ENCODE results near the gene UBE2S. TPM values are rescaled to one million over a fixed set of nuclear protein-coding genes. Genes with fewer than 3 reads are reported as not detected.
"Not testable (repeated sequence)": the region's sequence is repeated elsewhere in the genome, so short reads cannot be mapped to it uniquely, and the experiment has no call there.

The UBE2S gene
- total RNA-seq (2013; cell fraction: nucleolus; rRNA removed), result 9.4 and 10.2 TPM in 2 replicates
- 517 and 640 TPM in 2 replicates for total RNA-seq (2014; rRNA removed)
- 58.9 and 67.6 TPM in 2 replicates for total RNA-seq (2014; rRNA removed; fragmentation: Illumina TruSeq; extraction: Trizol)
- total RNA-seq (2021), result 258 and 260 TPM in 2 replicates
- 9.6 TPM for polyA plus RNA-seq (2011; ENCODE audit: low read depth)
- 46.6 and 82.3 TPM in 2 replicates for polyA plus RNA-seq (2011; rRNA removed)
- polyA plus RNA-seq (2011; cell fraction: cytosol; rRNA removed), result 101 and 131 TPM in 2 replicates
- 105 and 115 TPM in 2 replicates for polyA plus RNA-seq (2011; cell fraction: nucleus; rRNA removed)
- polyA plus RNA-seq (2012), result 64.8 and 111 TPM in 2 replicates
- polyA plus RNA-seq (2014; fragmentation: Illumina TruSeq; extraction: Trizol), result 20.6 and 105 TPM in 2 replicates
- polyA plus RNA-seq (2014; fragmentation: Nextera tagmentation; extraction: Ambion mirVana), result 1 to 10 TPM; 2.3 to 5.1 TPM
- 149 and 769 TPM in 2 replicates for polyA plus RNA-seq (2014; rRNA removed)
- 100 to 1,000 TPM; 323 to 417 TPM for polyA plus RNA-seq (2016; fragmentation: Nextera tagmentation; extraction: Ambion mirVana)
- polyA minus RNA-seq (2011; rRNA and poly(A)+ RNA removed), result 29.6 and 57.1 TPM in 2 replicates
- 70.9 and 83.8 TPM in 2 replicates for polyA minus RNA-seq (2011; cell fraction: cytosol; rRNA and poly(A)+ RNA removed)
- 10.4 and 21.0 TPM in 2 replicates for polyA minus RNA-seq (2011; cell fraction: nucleus; rRNA and poly(A)+ RNA removed)
- percentile 89 among the genes with signal in this experiment for Bru-seq, nascent RNA
- BruChase-seq, experiment 1, labeled RNA remaining after a 6-hour chase, result percentile 83 among the genes with signal in this experiment
- BruChase-seq, experiment 2, labeled RNA remaining after a 2-hour chase, result percentile 78 among the genes with signal in this experiment
- long read RNA-seq, experiment 1, transcript UBE2S-201 (4 exons, 2,548 nt), result major isoform, 11 of 12 reads
- long read RNA-seq, experiment 1, partial matches to known transcripts, result 0 of 12 reads
- long read RNA-seq, experiment 1, other reads (novel, unspliced or antisense), result 1 of 12 reads
- long read RNA-seq, experiment 2, partial matches to known transcripts, result 1 of 2 reads
- long read RNA-seq, experiment 2, other reads (novel, unspliced or antisense), result 1 of 2 reads

DNA sequence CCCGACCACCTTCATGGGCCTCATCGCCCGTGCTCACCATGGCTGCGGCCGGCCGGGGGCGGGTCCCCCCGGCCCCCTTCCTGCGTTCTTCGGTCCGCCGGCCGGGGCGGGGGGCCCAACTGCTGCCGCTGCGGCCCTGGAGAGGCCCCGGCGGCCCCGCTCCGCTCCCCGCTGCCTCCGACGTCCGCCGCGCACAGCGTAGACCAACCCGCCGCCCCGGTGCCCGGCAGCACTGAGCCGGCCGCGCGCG is at the start of gene UBE2S:
Gene UBE2S, minus strand, starts transcription at position 239 of the 250 bp plus-strand sequence. Its CDS starts 199 bp downstream, at position 40.
- not testable (repeated sequence) for FAIRE-seq
- TF ChIP-seq, protein P1, sequence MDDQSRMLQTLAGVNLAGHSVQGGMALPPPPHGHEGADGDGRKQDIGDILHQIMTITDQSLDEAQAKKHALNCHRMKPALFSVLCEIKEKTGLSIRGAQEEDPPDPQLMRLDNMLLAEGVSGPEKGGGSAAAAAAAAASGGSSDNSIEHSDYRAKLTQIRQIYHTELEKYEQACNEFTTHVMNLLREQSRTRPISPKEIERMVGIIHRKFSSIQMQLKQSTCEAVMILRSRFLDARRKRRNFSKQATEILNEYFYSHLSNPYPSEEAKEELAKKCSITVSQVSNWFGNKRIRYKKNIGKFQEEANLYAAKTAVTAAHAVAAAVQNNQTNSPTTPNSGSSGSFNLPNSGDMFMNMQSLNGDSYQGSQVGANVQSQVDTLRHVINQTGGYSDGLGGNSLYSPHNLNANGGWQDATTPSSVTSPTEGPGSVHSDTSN (IDR thresholded peaks at IDR 0.05; ENCODE audit: insufficient replicate concordance, low read depth, low read length), result peak; percentile 14
- TF ChIP-seq POU2F2 (IDR thresholded peaks at IDR 0.05; ENCODE audit: borderline replicate concordance, low read depth, low read length) (peak; percentile 93), ZBED1 (IDR thresholded peaks at IDR 0.05; ENCODE audit: borderline replicate concordance) (peak; percentile 35; the same call in 1 of the 2 replicates), RB1 (IDR thresholded peaks at IDR 0.05; ENCODE audit: borderline replicate concordance) (peak; percentile 73; the same call in 1 of the 2 replicates), ZBTB11 (CRISPR knock-in tag; IDR thresholded peaks at IDR 0.05) (peak; percentile 47; the same call in 1 of the 2 replicates), KLF5 (IDR thresholded peaks at IDR 0.05; ENCODE audit: partially characterized antibody) (peak; percentile 84), ZNF592 (IDR thresholded peaks at IDR 0.05) (peak; percentile 64; the same call in 1 of the 2 replicates), IKZF1 (conservative IDR thresholded peaks at IDR 0.05) (peak; percentile 55; the same call in 1 of the 2 replicates), STAT1 (conservative IDR thresholded peaks at IDR 0.05) (peak; percentile 87; the same call in 1 of the 2 replicates)

More for the DNA sequence above, at the start of gene UBE2S:
- H3K27me3 ChIP-seq (replicated peaks in 1 of 2; ENCODE audit: control insufficient read depth in 2 of 2, insufficient read depth in 2 of 2, low read length in 1 of 2); BruUV-seq (replicated peaks); DNase-seq (ENCODE audit: low read depth, low spot score); H3K9me3 ChIP-seq (replicated peaks; ENCODE audit: control insufficient read depth, insufficient read depth, low read length); H4K20me1 ChIP-seq (ENCODE audit: control insufficient read depth, insufficient read depth); intact Hi-C loops (cut with micrococcal nuclease; ENCODE audit: unreplicated experiment); CTCF ChIA-PET; in situ Hi-C loops (cut with MboI): not testable (repeated sequence)
- Histone ChIP-seq H3K4me1 (ENCODE audit: control insufficient read depth, insufficient read depth, low read length) (peaks cover 20% of the 10 kb centered on the region), H3K9ac (ENCODE audit: control insufficient read depth, insufficient read depth, low read length) (peak within 1 kb of the TSS; percentile 93), H2AFZ (ENCODE audit: control insufficient read depth, low read depth, low read length) (peak within 1 kb of the TSS; percentile 96), H3K4me3 (peak within 1 kb of the TSS; percentile 93), H3K36me3 (ENCODE audit: control insufficient read depth in 2 of 2, insufficient read depth in 2 of 2, low read length in 1 of 2) (peaks cover 6 to 13% of the 10 kb centered on the region in 2 experiments; a peak in 3 of 4 replicates), H3K79me2 (ENCODE audit: control insufficient read depth, insufficient read depth, low read length) (peaks cover 41% of the 10 kb centered on the region), H3K27ac (ENCODE audit: control insufficient read depth, insufficient read depth) (peak within 1 kb of the TSS; percentile 98), H3K4me2 (ENCODE audit: control insufficient read depth, insufficient read depth) (peak within 1 kb of the TSS; percentile 99)
- ChIA-PET RAD21 (ENCODE audit: unreplicated experiment) (interaction anchor here (0.6 to 2.3 kb wide), 6 partner anchors 21 to 1219 kb away, joined by 3 to 14 read pairs (median 5); partner anchors contain the start of genes HSPBP1 and TMEM238), POLR2A (interaction anchor here (1.0 to 3.2 kb wide), 11 partner anchors 20 to 345 kb away, joined by 3 to 21 read pairs (median 4); partner anchors contain the start of genes HSPBP1, ISOC2, KMT5C and RDH13), SMC1A (ENCODE audit: uncharacterized antibody, unreplicated experiment) (interaction anchor here (1.7 kb wide), 1 partner anchor 69 kb away, joined by 5 read pairs; no protein-coding TSS in a partner anchor)
- WGBS (ENCODE audit: insufficient coverage, insufficient replicate concordance, low lambda C conversion rate, missing lambda C conversion rate), result 4% methylated on average over 32 of the region's 36 CpGs
- ATAC-seq, result peak; percentile 86
